IMR-90 (cell line): ENCODE results near the gene CGRRF1. TPM values are rescaled to one million over a fixed set of nuclear protein-coding genes. Genes with fewer than 3 reads are reported as not detected.
A peak's percentile ranks its signal among the peaks of the same experiment; 100 is the strongest.

Experiments
- ATAC-seq: fragments of 200-7000 bp; cut with Tn5 transposase; 2 replicates; pipeline ENCODE4 v1.9.1; 2020; ENCODE audit warnings: low read depth, mild to moderate bottlenecking, moderate library complexity
- BruUV-seq: library from RNA; stranded (reverse); fragments of 400-500 nt; replicated peaks from 2 replicates; lab custom pipeline; 2021; lab: Mats Ljungman, UMichigan
- CTCF ChIA-PET: fragments of 300-600 bp; formaldehyde crosslinking; extraction: SDS; loops from one replicate; lab custom pipeline; 2021; ENCODE audit warnings: antibody characterized with exemption; lab: Yijun Ruan, JAX
- POLR2A ChIA-PET: fragments of 300-600 bp; sonication (Branson Sonifier 250); formaldehyde crosslinking; loops from one replicate; lab custom pipeline; 2022; ENCODE audit warnings: antibody characterized with exemption; ENCODE audit not compliant: unreplicated experiment; lab: Charles Lee
- DNase-seq: peaks from one replicate; pipeline ENCODE4 v3.0.0; 2013
- H2AFZ ChIP-seq: replicated peaks from 2 replicates; pipeline ENCODE3; 2013; ENCODE audit warnings: low read length, mild to moderate bottlenecking; ENCODE audit not compliant: poor library complexity
- H2AK5ac ChIP-seq: 2 replicates; pipeline ENCODE4 v1.6.1; 2013; ENCODE audit warnings: low read depth, low read length, inconsistent platforms
- H2AK9ac ChIP-seq: replicated peaks from 2 replicates; pipeline ENCODE3; 2013; ENCODE audit warnings: mild to moderate bottlenecking, low read depth, low read length, moderate library complexity; ENCODE audit not compliant: poor library complexity
- H2BK120ac ChIP-seq: 2 replicates; pipeline ENCODE4 v1.6.1; 2013; ENCODE audit warnings: low read depth, low read length, inconsistent platforms
- H2BK15ac ChIP-seq: 3 replicates; pipeline ENCODE4 v1.6.1; 2013; ENCODE audit warnings: low read depth, low read length, inconsistent platforms
- H2BK20ac ChIP-seq: 2 replicates; pipeline ENCODE4 v1.6.1; 2013; ENCODE audit warnings: low read depth, mild to moderate bottlenecking, inconsistent platforms, low read length, moderate library complexity
- H2BK5ac ChIP-seq: 2 replicates; pipeline ENCODE4 v1.6.1; 2013; ENCODE audit warnings: mild to moderate bottlenecking, low read depth, low read length, inconsistent platforms; ENCODE audit not compliant: poor library complexity, severe bottlenecking
- H3K14ac ChIP-seq: replicated peaks from 2 replicates; pipeline ENCODE4 v1.6.1; 2013; ENCODE audit warnings: low read depth, low read length, inconsistent platforms
- H3K18ac ChIP-seq: 2 replicates; pipeline ENCODE4 v1.6.1; 2013; ENCODE audit warnings: low read depth, low read length, control low read depth
- H3K23ac ChIP-seq: 2 replicates; pipeline ENCODE4 v1.6.1; 2013; ENCODE audit warnings: low read depth, low read length, inconsistent platforms
- H3K27ac ChIP-seq: 2 replicates; pipeline ENCODE4 v1.5.1; 2013; ENCODE audit warnings: mild to moderate bottlenecking, control low read depth, low read length; ENCODE audit not compliant: insufficient read depth
- H3K27me3 ChIP-seq: 2 replicates; pipeline ENCODE4 v1.6.1; 2013; ENCODE audit warnings: low read length; ENCODE audit not compliant: control insufficient read depth, insufficient read depth
- H3K36me3 ChIP-seq: 2 replicates; pipeline ENCODE4 v1.6.1; 2013; ENCODE audit warnings: low read length, mixed read lengths; ENCODE audit not compliant: control insufficient read depth, insufficient read depth
- H3K4ac ChIP-seq: 2 replicates; pipeline ENCODE4 v1.6.1; 2013; ENCODE audit warnings: low read depth, low read length, inconsistent platforms
- H3K4me1 ChIP-seq: 2 replicates; pipeline ENCODE4 v1.6.1; 2013; ENCODE audit warnings: low read length, mixed read lengths; ENCODE audit not compliant: control insufficient read depth, insufficient read depth
- H3K4me2 ChIP-seq: 2 replicates; pipeline ENCODE4 v1.6.1; 2013; ENCODE audit warnings: low read depth, mild to moderate bottlenecking, control low read depth, low read length, moderate library complexity
- H3K4me3 ChIP-seq: 2 replicates; pipeline ENCODE4 v1.5.1; 2013; ENCODE audit warnings: low read depth, mild to moderate bottlenecking, control low read depth, low read length, moderate library complexity; ENCODE audit not compliant: insufficient read depth
- H3K56ac ChIP-seq: 2 replicates; pipeline ENCODE4 v1.6.1; 2013; ENCODE audit warnings: low read length, inconsistent platforms; ENCODE audit not compliant: insufficient read depth; ENCODE audit errors: extremely low read depth
- H3K79me1 ChIP-seq, 2 experiments: 2 replicates each; pipeline ENCODE4 v1.6.1; 2013; ENCODE audit warnings: low read length in 2 of 2, inconsistent platforms in 1 of 2, low read depth in 1 of 2
- H3K9ac ChIP-seq: 2 replicates; pipeline ENCODE4 v1.6.1; 2013; ENCODE audit warnings: low read depth, low read length, control low read depth
- H3K9me1 ChIP-seq: 2 replicates; pipeline ENCODE4 v1.6.1; 2013; ENCODE audit warnings: low read length, inconsistent platforms; ENCODE audit not compliant: insufficient read depth
- H3K9me3 ChIP-seq: 2 replicates; pipeline ENCODE4 v1.6.1; 2013; ENCODE audit warnings: low read length; ENCODE audit not compliant: control insufficient read depth, insufficient read depth
- H4K20me1 ChIP-seq: 2 replicates; pipeline ENCODE4 v1.6.1; 2013; ENCODE audit warnings: low read length, inconsistent platforms; ENCODE audit not compliant: insufficient read depth
- H4K5ac ChIP-seq: 2 replicates; pipeline ENCODE4 v1.6.1; 2013; ENCODE audit warnings: mild to moderate bottlenecking, low read depth, low read length, control low read depth
- H4K8ac ChIP-seq, 2 experiments: 2 replicates each; pipeline ENCODE4 v1.6.1; 2013; ENCODE audit warnings: low read depth in 2 of 2, low read length in 2 of 2, control low read depth in 1 of 2, inconsistent platforms in 1 of 2
- H4K91ac ChIP-seq: 2 replicates; pipeline ENCODE4 v1.6.1; 2013; ENCODE audit warnings: low read depth, low read length, inconsistent platforms; ENCODE audit not compliant: insufficient read depth
- BHLHE40 ChIP-seq: fragments of 150-350 bp; IDR thresholded peaks from 2 replicates; pipeline ENCODE4 v1.6.1; 2016; ENCODE audit warnings: mild to moderate bottlenecking, low read depth, low read length
- CEBPB ChIP-seq: IDR thresholded peaks from 2 replicates; pipeline ENCODE4 v1.6.1; 2012; ENCODE audit warnings: low read depth, low read length, improper control_type of control experiment
- POLR2A ChIP-seq: IDR thresholded peaks from 2 replicates; pipeline ENCODE4 v1.6.1; 2012; ENCODE audit warnings: mild to moderate bottlenecking, low read depth, low read length
- WGBS, 2 experiments: methylation state at CpG; one replicate each; pipeline versions ENCODE4 v1.1.5 to v1.1.7; 2013; ENCODE audit warnings: missing lambda C conversion rate in 2 of 2; ENCODE audit not compliant: insufficient read length in 1 of 2; ENCODE audit errors: extremely low coverage in 2 of 2; 5-methylcytosine and 5-hydroxymethylcytosine counted together
- dilution Hi-C: fragments of 300-500 bp; cut with HindIII; formaldehyde crosslinking; loops from one replicate; pipeline ENCODE4 v1.14.3; 2018; ENCODE audit warnings: low sequenced_read_pairs; ENCODE audit not compliant: unreplicated experiment
- in situ Hi-C: fragments of 300-500 bp; cut with MboI; formaldehyde crosslinking; loops from 3 replicates; pipeline ENCODE4 v1.14.3; 2019; ENCODE audit warnings: low sequenced_read_pairs, inconsistent platforms, mixed read lengths
- intact Hi-C: fragments of 100-400 bp; cut with micrococcal nuclease; formaldehyde crosslinking; loops from 2 replicates; pipeline ENCODE4 v1.10.0; 2022
- polyA plus RNA-seq, 3 experiments: library from polyadenylated mRNA; depleted of rRNA; stranded (reverse); fragments of >200 nt; gene quantifications; 2 replicates each; pipeline ENCODE4 v1.2.3, GENCODE V29; 2012; ENCODE audit warnings: low replicate concordance in 1 of 3
- total RNA-seq: library from RNA; depleted of rRNA; stranded (reverse); fragments of >200 nt; gene quantifications from 2 replicates; pipeline ENCODE4 v1.2.3, GENCODE V29; 2012

The CGRRF1 gene
- total and polyA plus RNA-seq, 2 of the 4 experiments (the other 2 are of a cell fraction) = 6.0 to 13.8 TPM

- BruUV-seq = no TSS peak
- Histone ChIP-seq H3K4me3 (no peak overlapping the region), H4K5ac (no peak overlapping the region), H3K27me3 (no peaks in the 10 kb centered on the region; the same call in 1 of the 2 replicates), H4K20me1 (no peaks in the 10 kb centered on the region), H3K27ac (no peak overlapping the region), H2AK5ac (no peak overlapping the region), H2AK9ac (no peak overlapping the region), H3K4me2 (no peak overlapping the region), H3K9me3 (peaks cover 10% of the 10 kb centered on the region; the same call in 1 of the 2 replicates), H4K8ac (no peak overlapping the region), H3K9me1 (no peaks in the 10 kb centered on the region), H4K91ac (no peak overlapping the region), H3K79me1 (no peaks in the 10 kb centered on the region), H3K4ac (no peak overlapping the region), H3K18ac (no peak overlapping the region), H3K14ac (no peak overlapping the region), H2BK15ac (no peak overlapping the region), H2BK20ac (no peak overlapping the region), H2BK120ac (no peak overlapping the region), H3K56ac (no peak overlapping the region), H3K23ac (no peak overlapping the region), H3K36me3 (no peaks in the 10 kb centered on the region), H3K4me1 (no peaks in the 10 kb centered on the region), H2AFZ (no peak overlapping the region), H3K9ac (no peak overlapping the region), H2BK5ac (no peak overlapping the region)
- ATAC-seq = no peak
- in situ Hi-C loops = no loop called here
- dilution Hi-C loops = no loop called here
- intact Hi-C loops = no loop called here
- CTCF ChIA-PET = no interaction called here
- POLR2A ChIA-PET = no interaction called here
- WGBS, 2 experiments = no CpG with 5 or more reads among the region's 5 CpGs
- TF ChIP-seq CEBPB (peak; percentile 16; the same call in 1 of the 2 replicates), POLR2A (no peak), BHLHE40 (no peak)
- no peak for DNase-seq
Observed at GRCh38 chr14:54462048-54462447, 47.7 kb upstream of the CGRRF1 start.
